ENCODE data around the gene KYNU.

DNA sequence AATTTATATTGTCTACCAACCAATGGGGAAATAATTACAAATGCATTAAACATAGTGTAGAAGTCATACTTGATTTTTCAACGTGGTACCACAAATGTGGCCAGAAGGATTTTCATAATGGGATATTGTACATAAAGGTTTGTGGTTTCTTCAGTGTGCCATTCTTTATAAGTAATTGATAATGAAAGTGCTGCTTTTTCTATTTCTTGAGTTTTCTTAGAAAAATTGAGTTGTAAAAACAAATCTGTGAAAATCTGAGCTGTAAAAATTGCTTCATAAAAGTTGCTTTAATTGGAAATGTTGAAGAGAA is 103.6 kb downstream of the KYNU start:
- TF ChIP-seq FOSL1 (tag; conservative IDR thresholded peaks at IDR 0.05): no peak
- TF ChIP-seq, protein P1, sequence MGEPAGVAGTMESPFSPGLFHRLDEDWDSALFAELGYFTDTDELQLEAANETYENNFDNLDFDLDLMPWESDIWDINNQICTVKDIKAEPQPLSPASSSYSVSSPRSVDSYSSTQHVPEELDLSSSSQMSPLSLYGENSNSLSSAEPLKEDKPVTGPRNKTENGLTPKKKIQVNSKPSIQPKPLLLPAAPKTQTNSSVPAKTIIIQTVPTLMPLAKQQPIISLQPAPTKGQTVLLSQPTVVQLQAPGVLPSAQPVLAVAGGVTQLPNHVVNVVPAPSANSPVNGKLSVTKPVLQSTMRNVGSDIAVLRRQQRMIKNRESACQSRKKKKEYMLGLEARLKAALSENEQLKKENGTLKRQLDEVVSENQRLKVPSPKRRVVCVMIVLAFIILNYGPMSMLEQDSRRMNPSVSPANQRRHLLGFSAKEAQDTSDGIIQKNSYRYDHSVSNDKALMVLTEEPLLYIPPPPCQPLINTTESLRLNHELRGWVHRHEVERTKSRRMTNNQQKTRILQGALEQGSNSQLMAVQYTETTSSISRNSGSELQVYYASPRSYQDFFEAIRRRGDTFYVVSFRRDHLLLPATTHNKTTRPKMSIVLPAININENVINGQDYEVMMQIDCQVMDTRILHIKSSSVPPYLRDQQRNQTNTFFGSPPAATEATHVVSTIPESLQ (CRISPR knock-in tag; IDR thresholded peaks at IDR 0.05): no peak
- TF ChIP-seq SP1 (CRISPR knock-in tag; IDR thresholded peaks at IDR 0.05): no peak
- no peak for TF ChIP-seq EZH2 (IDR thresholded peaks at IDR 0.05; ENCODE audit: borderline replicate concordance, low read depth, low read length)
- TF ChIP-seq, protein P2, sequence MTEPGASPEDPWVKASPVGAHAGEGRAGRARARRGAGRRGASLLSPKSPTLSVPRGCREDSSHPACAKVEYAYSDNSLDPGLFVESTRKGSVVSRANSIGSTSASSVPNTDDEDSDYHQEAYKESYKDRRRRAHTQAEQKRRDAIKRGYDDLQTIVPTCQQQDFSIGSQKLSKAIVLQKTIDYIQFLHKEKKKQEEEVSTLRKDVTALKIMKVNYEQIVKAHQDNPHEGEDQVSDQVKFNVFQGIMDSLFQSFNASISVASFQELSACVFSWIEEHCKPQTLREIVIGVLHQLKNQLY (CRISPR knock-in tag; conservative IDR thresholded peaks at IDR 0.05): no peak
- TF ChIP-seq ZFP30 (CRISPR knock-in tag; IDR thresholded peaks at IDR 0.05; ENCODE audit: borderline replicate concordance): no peak
- TF ChIP-seq GTF2F1 (IDR thresholded peaks at IDR 0.05; ENCODE audit: low read depth, low read length): no peak
- no peak for TF ChIP-seq LCOR (CRISPR knock-in tag; IDR thresholded peaks at IDR 0.05)
- TF ChIP-seq YY1 (IDR thresholded peaks at IDR 0.05; ENCODE audit: borderline replicate concordance in 1 of 3, control insufficient read depth in 1 of 3, extremely low read depth in 1 of 3, insufficient read depth in 3 of 3, insufficient read length in 1 of 3, insufficient replicate concordance in 2 of 3, low read depth in 1 of 3, low read length in 2 of 3): no peak
- no peak for TF ChIP-seq ZNF24 (IDR thresholded peaks at IDR 0.05)

All from K562 (cell line).